HEK293 (cell line): ENCODE results near the gene COPS4.
A peak's percentile ranks its signal among the peaks of the same experiment; 100 is the strongest.
"Not testable (repeated sequence)": the region's sequence is repeated elsewhere in the genome, so short reads cannot be mapped to it uniquely, and the experiment has no call there.

Experiments
- CTCF ChIA-PET: fragments of 350-600 bp; formaldehyde crosslinking; extraction: SDS; loops from one replicate; lab custom pipeline; 2021; ENCODE audit warnings: antibody characterized with exemption; lab: Yijun Ruan, JAX
- POLR2A ChIA-PET: fragments of 300-600 bp; formaldehyde crosslinking; extraction: SDS; loops from one replicate; lab custom pipeline; 2020; ENCODE audit warnings: antibody characterized with exemption, inconsistent platforms; lab: Yijun Ruan, JAX
- H3K27ac ChIP-seq: fragments of 200-500 bp; sonication (Bioruptor generic); 2 replicates; pipeline ENCODE4 v1.5.1; 2014; ENCODE audit warnings: low read depth, low read length, control low read depth, inconsistent platforms; ENCODE audit errors: extremely low read depth
- H3K36me3 ChIP-seq, 2 experiments: fragments of 200-500 bp in 1 of 2; sonication (Bioruptor generic) in 1 of 2; 1 replicate in 1 of 2; 2 replicates in 1 of 2; pipeline ENCODE4 v1.5.1; 2014 to 2017; ENCODE audit warnings: inconsistent platforms in 2 of 2, low read length in 2 of 2; ENCODE audit not compliant: control insufficient read depth in 2 of 2, insufficient read depth in 1 of 2
- H3K4me1 ChIP-seq: fragments of 200-500 bp; sonication (Bioruptor generic); 2 replicates; pipeline ENCODE4 v1.5.1; 2014; ENCODE audit warnings: mild to moderate bottlenecking, low read length, inconsistent platforms; ENCODE audit not compliant: control insufficient read depth, insufficient read depth
- H3K4me3 ChIP-seq: 2 replicates; pipeline ENCODE4 v1.5.1; 2011; ENCODE audit warnings: low read depth, mild to moderate bottlenecking, control low read depth, low read length, moderate library complexity
- H3K9me3 ChIP-seq: fragments of 200-500 bp; sonication (Bioruptor generic); 2 replicates; pipeline ENCODE4 v1.5.1; 2014; ENCODE audit warnings: low read depth, low read length, inconsistent platforms; ENCODE audit not compliant: control insufficient read depth, insufficient read depth
- IKZF3 ChIP-seq: fragments of 450-650 bp; IDR thresholded peaks from 2 replicates; pipeline ENCODE4 v1.5.0; 2018; ENCODE audit warnings: missing biosample characterization, mild to moderate bottlenecking, missing genetic modification characterization, moderate library complexity
- OSR2 ChIP-seq: fragments of 450-650 bp; formaldehyde crosslinking; IDR thresholded peaks from 2 replicates; pipeline ENCODE4 v1.5.1; 2016; ENCODE audit warnings: missing biosample characterization, missing genetic modification characterization
- RBAK ChIP-seq: fragments of 450-650 bp; formaldehyde crosslinking; IDR thresholded peaks from 2 replicates; pipeline ENCODE4 v1.5.1; 2016; ENCODE audit warnings: missing biosample characterization, missing genetic modification characterization
- TRIM28 ChIP-seq: IDR thresholded peaks from 2 replicates; pipeline ENCODE4 v1.6.1; 2011; ENCODE audit warnings: low read length, control low read depth, borderline replicate concordance
- ZNF114 ChIP-seq: fragments of 450-650 bp; formaldehyde crosslinking; IDR thresholded peaks from 2 replicates; pipeline ENCODE4 v1.5.0; 2017; ENCODE audit warnings: missing biosample characterization, missing genetic modification characterization
- ZNF23 ChIP-seq: fragments of 450-650 bp; formaldehyde crosslinking; IDR thresholded peaks from 2 replicates; pipeline ENCODE4 v1.5.1; 2016; ENCODE audit warnings: missing biosample characterization, missing genetic modification characterization, borderline replicate concordance
- ZNF366 ChIP-seq: fragments of 450-650 bp; formaldehyde crosslinking; conservative IDR thresholded peaks from 2 replicates; pipeline ENCODE4 v1.5.1; 2016; ENCODE audit warnings: missing biosample characterization, missing genetic modification characterization
- ZNF610 ChIP-seq: fragments of 450-650 bp; formaldehyde crosslinking; IDR thresholded peaks from 2 replicates; pipeline ENCODE4 v1.5.1; 2016; ENCODE audit warnings: missing biosample characterization, missing genetic modification characterization, borderline replicate concordance
- ZNF670 ChIP-seq: fragments of 450-650 bp; formaldehyde crosslinking; IDR thresholded peaks from 2 replicates; pipeline ENCODE4 v1.5.1; 2016; ENCODE audit warnings: missing biosample characterization, missing genetic modification characterization, low read depth
- ZNF837 ChIP-seq: fragments of 450-650 bp; formaldehyde crosslinking; IDR thresholded peaks from 2 replicates; pipeline ENCODE4 v1.5.1; 2016; ENCODE audit warnings: missing biosample characterization, missing genetic modification characterization
- TF ChIP-seq, protein P1 (sequence below): fragments of 450-650 bp; formaldehyde crosslinking; IDR thresholded peaks from 2 replicates; pipeline ENCODE4 v1.5.1; 2016; ENCODE audit warnings: missing biosample characterization, missing genetic modification characterization
- TF ChIP-seq, protein P2 (sequence below): fragments of 450-650 bp; formaldehyde crosslinking; IDR thresholded peaks from 2 replicates; pipeline ENCODE4 v1.5.1; 2017; ENCODE audit warnings: missing biosample characterization, missing genetic modification characterization
- TF ChIP-seq, protein P3 (sequence below): fragments of 450-650 bp; formaldehyde crosslinking; IDR thresholded peaks from 2 replicates; pipeline ENCODE4 v1.5.1; 2016; ENCODE audit warnings: missing biosample characterization, missing genetic modification characterization, borderline replicate concordance
- TF ChIP-seq, protein P4 (sequence below): sonication (generic); formaldehyde crosslinking; IDR thresholded peaks from 2 replicates; pipeline ENCODE4 v1.8.1; 2022; ENCODE audit warnings: mild to moderate bottlenecking, moderate library complexity, missing genetic modification reagents

The COPS4 gene

DNA sequence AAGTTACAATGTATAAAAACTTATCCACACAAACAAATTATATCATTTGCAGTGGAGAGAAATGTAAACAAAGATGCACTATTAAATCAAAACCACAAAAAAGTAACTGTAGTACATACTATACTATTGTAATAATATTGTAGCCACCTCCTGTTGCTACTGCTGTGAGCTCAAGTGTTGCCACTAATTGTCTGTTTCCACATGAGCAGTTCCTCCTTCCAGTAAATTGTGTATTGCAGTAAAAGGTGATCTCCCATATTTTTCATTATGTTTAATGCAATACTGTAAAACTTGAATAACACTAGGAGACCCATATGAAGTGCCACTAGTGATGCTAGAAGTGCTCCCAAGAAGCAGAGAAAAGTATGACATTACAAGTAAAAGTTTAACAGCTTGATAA, 36.1 kb upstream of the COPS4 start (continued):
- TF ChIP-seq, protein P1, sequence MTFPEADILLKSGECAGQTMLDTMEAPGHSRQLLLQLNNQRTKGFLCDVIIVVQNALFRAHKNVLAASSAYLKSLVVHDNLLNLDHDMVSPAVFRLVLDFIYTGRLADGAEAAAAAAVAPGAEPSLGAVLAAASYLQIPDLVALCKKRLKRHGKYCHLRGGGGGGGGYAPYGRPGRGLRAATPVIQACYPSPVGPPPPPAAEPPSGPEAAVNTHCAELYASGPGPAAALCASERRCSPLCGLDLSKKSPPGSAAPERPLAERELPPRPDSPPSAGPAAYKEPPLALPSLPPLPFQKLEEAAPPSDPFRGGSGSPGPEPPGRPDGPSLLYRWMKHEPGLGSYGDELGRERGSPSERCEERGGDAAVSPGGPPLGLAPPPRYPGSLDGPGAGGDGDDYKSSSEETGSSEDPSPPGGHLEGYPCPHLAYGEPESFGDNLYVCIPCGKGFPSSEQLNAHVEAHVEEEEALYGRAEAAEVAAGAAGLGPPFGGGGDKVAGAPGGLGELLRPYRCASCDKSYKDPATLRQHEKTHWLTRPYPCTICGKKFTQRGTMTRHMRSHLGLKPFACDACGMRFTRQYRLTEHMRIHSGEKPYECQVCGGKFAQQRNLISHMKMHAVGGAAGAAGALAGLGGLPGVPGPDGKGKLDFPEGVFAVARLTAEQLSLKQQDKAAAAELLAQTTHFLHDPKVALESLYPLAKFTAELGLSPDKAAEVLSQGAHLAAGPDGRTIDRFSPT (tag by site-specific recombination) = 0 out of 2 replicates have a peak, but pooled peaks have one; percentile 24
- TF ChIP-seq, protein P2, sequence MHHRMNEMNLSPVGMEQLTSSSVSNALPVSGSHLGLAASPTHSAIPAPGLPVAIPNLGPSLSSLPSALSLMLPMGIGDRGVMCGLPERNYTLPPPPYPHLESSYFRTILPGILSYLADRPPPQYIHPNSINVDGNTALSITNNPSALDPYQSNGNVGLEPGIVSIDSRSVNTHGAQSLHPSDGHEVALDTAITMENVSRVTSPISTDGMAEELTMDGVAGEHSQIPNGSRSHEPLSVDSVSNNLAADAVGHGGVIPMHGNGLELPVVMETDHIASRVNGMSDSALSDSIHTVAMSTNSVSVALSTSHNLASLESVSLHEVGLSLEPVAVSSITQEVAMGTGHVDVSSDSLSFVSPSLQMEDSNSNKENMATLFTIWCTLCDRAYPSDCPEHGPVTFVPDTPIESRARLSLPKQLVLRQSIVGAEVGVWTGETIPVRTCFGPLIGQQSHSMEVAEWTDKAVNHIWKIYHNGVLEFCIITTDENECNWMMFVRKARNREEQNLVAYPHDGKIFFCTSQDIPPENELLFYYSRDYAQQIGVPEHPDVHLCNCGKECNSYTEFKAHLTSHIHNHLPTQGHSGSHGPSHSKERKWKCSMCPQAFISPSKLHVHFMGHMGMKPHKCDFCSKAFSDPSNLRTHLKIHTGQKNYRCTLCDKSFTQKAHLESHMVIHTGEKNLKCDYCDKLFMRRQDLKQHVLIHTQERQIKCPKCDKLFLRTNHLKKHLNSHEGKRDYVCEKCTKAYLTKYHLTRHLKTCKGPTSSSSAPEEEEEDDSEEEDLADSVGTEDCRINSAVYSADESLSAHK (tag by site-specific recombination) = peak; percentile 36; the same call in 1 of the 2 replicates
- TF ChIP-seq OSR2 (tag by site-specific recombination) (peak; percentile 80), ZNF837 (tag by site-specific recombination) (no peak), ZNF670 (tag by site-specific recombination) (no peak), ZNF114 (no peak), RBAK (tag by site-specific recombination) (no peak), TRIM28 (no peak), ZNF23 (no peak), IKZF3 (peak; percentile 51; the same call in 1 of the 2 replicates)
- TF ChIP-seq, protein P3, sequence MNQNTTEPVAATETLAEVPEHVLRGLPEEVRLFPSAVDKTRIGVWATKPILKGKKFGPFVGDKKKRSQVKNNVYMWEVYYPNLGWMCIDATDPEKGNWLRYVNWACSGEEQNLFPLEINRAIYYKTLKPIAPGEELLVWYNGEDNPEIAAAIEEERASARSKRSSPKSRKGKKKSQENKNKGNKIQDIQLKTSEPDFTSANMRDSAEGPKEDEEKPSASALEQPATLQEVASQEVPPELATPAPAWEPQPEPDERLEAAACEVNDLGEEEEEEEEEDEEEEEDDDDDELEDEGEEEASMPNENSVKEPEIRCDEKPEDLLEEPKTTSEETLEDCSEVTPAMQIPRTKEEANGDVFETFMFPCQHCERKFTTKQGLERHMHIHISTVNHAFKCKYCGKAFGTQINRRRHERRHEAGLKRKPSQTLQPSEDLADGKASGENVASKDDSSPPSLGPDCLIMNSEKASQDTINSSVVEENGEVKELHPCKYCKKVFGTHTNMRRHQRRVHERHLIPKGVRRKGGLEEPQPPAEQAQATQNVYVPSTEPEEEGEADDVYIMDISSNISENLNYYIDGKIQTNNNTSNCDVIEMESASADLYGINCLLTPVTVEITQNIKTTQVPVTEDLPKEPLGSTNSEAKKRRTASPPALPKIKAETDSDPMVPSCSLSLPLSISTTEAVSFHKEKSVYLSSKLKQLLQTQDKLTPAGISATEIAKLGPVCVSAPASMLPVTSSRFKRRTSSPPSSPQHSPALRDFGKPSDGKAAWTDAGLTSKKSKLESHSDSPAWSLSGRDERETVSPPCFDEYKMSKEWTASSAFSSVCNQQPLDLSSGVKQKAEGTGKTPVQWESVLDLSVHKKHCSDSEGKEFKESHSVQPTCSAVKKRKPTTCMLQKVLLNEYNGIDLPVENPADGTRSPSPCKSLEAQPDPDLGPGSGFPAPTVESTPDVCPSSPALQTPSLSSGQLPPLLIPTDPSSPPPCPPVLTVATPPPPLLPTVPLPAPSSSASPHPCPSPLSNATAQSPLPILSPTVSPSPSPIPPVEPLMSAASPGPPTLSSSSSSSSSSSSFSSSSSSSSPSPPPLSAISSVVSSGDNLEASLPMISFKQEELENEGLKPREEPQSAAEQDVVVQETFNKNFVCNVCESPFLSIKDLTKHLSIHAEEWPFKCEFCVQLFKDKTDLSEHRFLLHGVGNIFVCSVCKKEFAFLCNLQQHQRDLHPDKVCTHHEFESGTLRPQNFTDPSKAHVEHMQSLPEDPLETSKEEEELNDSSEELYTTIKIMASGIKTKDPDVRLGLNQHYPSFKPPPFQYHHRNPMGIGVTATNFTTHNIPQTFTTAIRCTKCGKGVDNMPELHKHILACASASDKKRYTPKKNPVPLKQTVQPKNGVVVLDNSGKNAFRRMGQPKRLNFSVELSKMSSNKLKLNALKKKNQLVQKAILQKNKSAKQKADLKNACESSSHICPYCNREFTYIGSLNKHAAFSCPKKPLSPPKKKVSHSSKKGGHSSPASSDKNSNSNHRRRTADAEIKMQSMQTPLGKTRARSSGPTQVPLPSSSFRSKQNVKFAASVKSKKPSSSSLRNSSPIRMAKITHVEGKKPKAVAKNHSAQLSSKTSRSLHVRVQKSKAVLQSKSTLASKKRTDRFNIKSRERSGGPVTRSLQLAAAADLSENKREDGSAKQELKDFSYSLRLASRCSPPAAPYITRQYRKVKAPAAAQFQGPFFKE (tag by site-specific recombination) = no peak
- TF ChIP-seq, protein P4, sequence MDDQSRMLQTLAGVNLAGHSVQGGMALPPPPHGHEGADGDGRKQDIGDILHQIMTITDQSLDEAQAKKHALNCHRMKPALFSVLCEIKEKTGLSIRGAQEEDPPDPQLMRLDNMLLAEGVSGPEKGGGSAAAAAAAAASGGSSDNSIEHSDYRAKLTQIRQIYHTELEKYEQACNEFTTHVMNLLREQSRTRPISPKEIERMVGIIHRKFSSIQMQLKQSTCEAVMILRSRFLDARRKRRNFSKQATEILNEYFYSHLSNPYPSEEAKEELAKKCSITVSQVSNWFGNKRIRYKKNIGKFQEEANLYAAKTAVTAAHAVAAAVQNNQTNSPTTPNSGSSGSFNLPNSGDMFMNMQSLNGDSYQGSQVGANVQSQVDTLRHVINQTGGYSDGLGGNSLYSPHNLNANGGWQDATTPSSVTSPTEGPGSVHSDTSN = no peak

DNA sequence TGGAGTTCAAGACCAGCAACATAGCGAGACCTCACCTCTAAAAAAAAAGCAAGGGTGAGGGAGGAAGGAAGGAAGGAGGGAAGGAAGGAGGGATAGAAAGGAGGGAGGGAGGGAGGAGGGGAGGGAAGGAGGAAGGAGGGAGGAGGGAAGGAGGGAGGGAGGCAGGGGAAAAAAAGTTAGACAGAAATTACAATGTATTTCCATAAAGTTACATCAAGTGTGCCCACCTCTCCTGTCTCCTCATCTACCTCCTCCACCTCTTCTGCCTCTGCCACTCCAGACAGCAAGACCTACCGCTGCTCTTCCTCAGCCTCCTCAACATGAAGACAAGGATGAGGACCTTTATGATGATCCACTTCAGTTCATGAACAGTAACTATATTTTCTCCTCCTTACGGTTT, 32.7 kb upstream of the COPS4 start:
- no peak for TF ChIP-seq ZNF610 (tag by site-specific recombination)
- TF ChIP-seq ZNF366 (tag by site-specific recombination) = peak; percentile 83
- H3K4me3 ChIP-seq = no peak overlapping the region
- H3K9me3 ChIP-seq = no peaks in the 10 kb centered on the region
- ChIA-PET CTCF (interaction anchor here (1.0 kb wide), 1 partner anchor 72 kb away, joined by 6 read pairs; no protein-coding TSS in a partner anchor), POLR2A (no interaction called here)
- no peak overlapping the region for H3K27ac ChIP-seq
- H3K36me3 ChIP-seq = no peaks in the 10 kb centered on the region; a peak in 1 of 3 replicates
- H3K4me1 ChIP-seq = no peaks in the 10 kb centered on the region

DNA sequence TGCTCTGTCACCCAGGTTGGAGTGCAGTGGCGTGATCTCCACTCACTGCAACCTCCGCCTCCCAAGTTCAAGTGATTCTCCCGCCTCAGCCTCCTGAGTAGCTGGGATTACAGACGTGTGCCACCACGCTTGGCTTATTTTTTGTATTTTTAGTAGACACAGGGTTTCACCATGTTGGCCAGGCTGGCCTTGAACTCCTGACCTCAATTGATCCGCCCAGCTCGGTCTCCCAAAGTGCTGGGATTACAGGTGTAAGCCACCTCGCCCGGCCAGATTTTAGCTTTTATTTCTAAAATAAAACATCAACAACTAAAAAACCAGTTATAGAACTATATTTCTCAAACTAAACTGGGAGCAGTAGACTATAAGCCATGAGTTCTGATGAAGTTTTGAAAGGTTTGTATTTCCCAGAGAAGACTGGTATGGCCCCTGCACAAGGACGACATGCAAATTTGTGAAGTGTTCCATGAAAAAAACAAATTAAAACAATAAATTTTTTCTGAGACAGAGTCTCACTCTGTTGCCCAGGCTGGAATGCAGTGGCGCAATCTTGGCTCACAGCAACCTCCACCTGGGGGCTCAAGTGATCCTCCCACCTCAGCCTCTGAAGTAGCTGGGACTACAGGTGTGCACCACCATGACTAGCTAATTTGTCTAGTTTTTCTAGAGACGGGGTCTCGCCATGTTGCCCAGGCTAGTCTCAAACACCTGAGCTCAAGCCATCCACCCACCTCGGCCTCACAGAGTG, 31.8 kb upstream of the COPS4 start:
- H3K4me1 ChIP-seq, H3K27ac ChIP-seq, H3K9me3 ChIP-seq, H3K36me3 ChIP-seq, H3K4me3 ChIP-seq, POLR2A ChIA-PET: not testable (repeated sequence)
- CTCF ChIA-PET = interaction anchor here (1.0 kb wide), 1 partner anchor 71 kb away, joined by 6 read pairs; no protein-coding TSS in a partner anchor
